GM18508 (cell line): Measurements from ENCODE around the gene PROM1.

Source experiments
- ATAC-seq: cut with Tn5 transposase; IDR thresholded peaks from one replicate; pipeline ENCODE4 v1.9.1; 2021; ENCODE audit warnings: moderate number of reproducible peaks; ENCODE audit not compliant: insufficient read depth, unreplicated experiment

The PROM1 gene

GRCh38 chr4:15958562-15958961 is 125.3 kb downstream of the PROM1 start:
- no peak for ATAC-seq

GRCh38 chr4:15956179-15956850 is 127.5 kb downstream of the PROM1 start:
- peak; percentile 84 for ATAC-seq

GRCh38 chr4:15955670-15956069 is 128.2 kb downstream of the PROM1 start:
- ATAC-seq = no peak

GRCh38 chr4:15953625-15954024 is 130.2 kb downstream of the PROM1 start:
- ATAC-seq = no peak

GRCh38 chr4:15951781-15952180 is 132.0 kb downstream of the PROM1 start:
- ATAC-seq = no peak

- no peak for ATAC-seq
These were observed 135.0 kb downstream of the PROM1 start for GRCh38 chr4:15948826-15949225.

GRCh38 chr4:15947684-15948083 is 136.1 kb downstream of the PROM1 start:
- ATAC-seq = no peak

GRCh38 chr4:15945516-15945915 is 138.3 kb downstream of the PROM1 start:
- no peak for ATAC-seq

- no peak for ATAC-seq
These were observed 138.9 kb downstream of the PROM1 start for GRCh38 chr4:15944895-15945294.

GRCh38 chr4:15942283-15942682 is 141.5 kb downstream of the PROM1 start:
- no peak for ATAC-seq

- no peak for ATAC-seq
These were observed 145.2 kb downstream of the PROM1 start, which contains the start of gene FGFBP1 for GRCh38 chr4:15938640-15939039. TSS of gene FGFBP1 (minus strand) at chr4:15938740. CDS start at chr4:15936632, 2,108 bp downstream.

GRCh38 chr4:15938182-15938581 is 145.6 kb downstream of the PROM1 start:
- no peak for ATAC-seq

GRCh38 chr4:15936495-15936894 is 147.3 kb downstream of the PROM1 start:
- no peak for ATAC-seq

- ATAC-seq = no peak
These were observed 148.1 kb downstream of the PROM1 start for GRCh38 chr4:15935504-15936402.

GRCh38 chr4:15934259-15934658 is 149.6 kb downstream of the PROM1 start:
- no peak for ATAC-seq

- no peak for ATAC-seq
These were observed 152.2 kb downstream of the PROM1 start for GRCh38 chr4:15931451-15932210.

- ATAC-seq = no peak
These were observed 153.5 kb downstream of the PROM1 start for GRCh38 chr4:15930314-15930713.

GRCh38 chr4:15929540-15929939 is 154.3 kb downstream of the PROM1 start:
- ATAC-seq = no peak

- no peak for ATAC-seq
These were observed 154.9 kb downstream of the PROM1 start for GRCh38 chr4:15928883-15929282.

GRCh38 chr4:15926486-15926885 is 157.3 kb downstream of the PROM1 start:
- no peak for ATAC-seq

- ATAC-seq = no peak
These were observed 158.0 kb downstream of the PROM1 start for GRCh38 chr4:15925830-15926229.
